Endothelial cell of umbilical vein (primary cell): Measurements from ENCODE around the gene CAMK2D. TPM values are rescaled to one million over a fixed set of nuclear protein-coding genes. Genes with fewer than 3 reads are reported as not detected.

Experiments
- BruUV-seq: library from RNA; stranded (reverse); fragments of 400-500 nt; replicated peaks from 2 replicates; lab custom pipeline; 2021; lab: Mats Ljungman, UMichigan
- CTCF ChIA-PET: fragments of 300-600, 350-600 bp; sonication (Branson Sonifier 250); formaldehyde crosslinking; loops from one replicate; lab custom pipeline; 2021; ENCODE audit warnings: antibody characterized with exemption, inconsistent platforms; lab: Charles Lee
- POLR2A ChIA-PET: fragments of 300-600, 350-600 bp; sonication (Branson Sonifier 250); formaldehyde crosslinking; loops from one replicate; lab custom pipeline; 2021; ENCODE audit warnings: antibody characterized with exemption, inconsistent platforms; lab: Charles Lee
- DNase-seq: peaks from one replicate; pipeline ENCODE4 v3.0.0-alpha.2; 2011; ENCODE audit warnings: low read depth, low spot score
- FAIRE-seq: peaks from 2 replicates; lab custom pipeline; 2011; peaks lifted over from hg19 to GRCh38; lab: Jason Lieb, UNC
- H2AFZ ChIP-seq: 2 replicates; pipeline ENCODE4 v1.6.0; 2012; ENCODE audit warnings: low read depth, low read length, control low read depth, inconsistent platforms
- H3K27ac ChIP-seq: 2 replicates; pipeline ENCODE4 v1.5.1; 2011; ENCODE audit warnings: low read depth, mild to moderate bottlenecking, control low read depth, low read length, moderate library complexity; ENCODE audit not compliant: insufficient read depth
- H3K27me3 ChIP-seq, 2 experiments: 2 replicates each; pipeline versions ENCODE4 v1.6.0 to v1.6.1; 2011; ENCODE audit warnings: low read length in 2 of 2, mixed read lengths in 1 of 2; ENCODE audit not compliant: control insufficient read depth in 2 of 2, insufficient read depth in 2 of 2
- H3K36me3 ChIP-seq, 2 experiments: 2 replicates in 1 of 2; 3 replicates in 1 of 2; pipeline ENCODE4 v1.5.1; 2011; ENCODE audit warnings: low read length in 2 of 2, mild to moderate bottlenecking in 1 of 2, moderate library complexity in 1 of 2; ENCODE audit not compliant: control insufficient read depth in 2 of 2, insufficient read depth in 2 of 2; ENCODE audit errors: extremely low read depth in 1 of 2
- H3K4me1 ChIP-seq: 3 replicates; pipeline ENCODE4 v1.5.1; 2011; ENCODE audit warnings: mild to moderate bottlenecking, low read length; ENCODE audit not compliant: control insufficient read depth, insufficient read depth; ENCODE audit errors: extremely low read depth
- H3K4me2 ChIP-seq: 2 replicates; pipeline ENCODE4 v1.6.1; 2011; ENCODE audit warnings: low read length, control low read depth, mixed read lengths; ENCODE audit not compliant: insufficient read depth
- H3K4me3 ChIP-seq, 3 experiments: fragments of 200-600 bp in 1 of 3; sonication (generic), shearing (Covaris generic) in 1 of 3; replicated peaks in 1 of 3; 2 replicates each; pipeline ENCODE4 v1.5.1; 2011 to 2016; ENCODE audit warnings: control low read depth in 3 of 3, low read length in 3 of 3, mild to moderate bottlenecking in 2 of 3, inconsistent platforms in 1 of 3, low read depth in 1 of 3, moderate library complexity in 1 of 3; ENCODE audit not compliant: insufficient read depth in 1 of 3
- H3K79me2 ChIP-seq: 2 replicates; pipeline ENCODE4 v1.6.0; 2012; ENCODE audit warnings: low read length, inconsistent platforms; ENCODE audit not compliant: control insufficient read depth, insufficient read depth
- H3K9ac ChIP-seq: replicated peaks from 2 replicates; pipeline ENCODE3; 2011; ENCODE audit warnings: low read length, control low read depth; ENCODE audit not compliant: insufficient read depth; ENCODE audit errors: extremely low read depth
- H3K9me1 ChIP-seq: replicated peaks from 3 replicates; pipeline ENCODE4 v1.6.0; 2011; ENCODE audit warnings: mild to moderate bottlenecking, low read length; ENCODE audit not compliant: control insufficient read depth, insufficient read depth; ENCODE audit errors: extremely low read depth
- H3K9me3 ChIP-seq: replicated peaks from 2 replicates; pipeline ENCODE4 v1.5.1; 2012; ENCODE audit warnings: low read length, inconsistent platforms; ENCODE audit not compliant: control insufficient read depth, insufficient read depth
- H4K20me1 ChIP-seq: replicated peaks from 2 replicates; pipeline ENCODE3; 2011; ENCODE audit warnings: mild to moderate bottlenecking, low read length; ENCODE audit not compliant: control insufficient read depth, insufficient read depth; ENCODE audit errors: extremely low read depth
- CTCF ChIP-seq, 2 donors: IDR thresholded peaks; 1 replicate in 1 of 2; 2 replicates in 1 of 2; pipeline ENCODE4 v1.5.1; 2011; ENCODE audit warnings: low read length in 2 of 2, mild to moderate bottlenecking in 2 of 2, moderate library complexity in 2 of 2, control low read depth in 1 of 2, inconsistent platforms in 1 of 2, low read depth in 1 of 2; ENCODE audit not compliant: insufficient read depth in 1 of 2; ENCODE audit errors: extremely low read depth in 1 of 2
- EZH2 ChIP-seq: IDR thresholded peaks from 2 replicates; pipeline ENCODE4 v1.6.1; 2012; ENCODE audit warnings: borderline replicate concordance, low read depth, mild to moderate bottlenecking, moderate library complexity, low read length, inconsistent platforms; ENCODE audit not compliant: severe bottlenecking
- FOS ChIP-seq: IDR thresholded peaks from 2 replicates; pipeline ENCODE4 v1.6.1; 2011; ENCODE audit warnings: mild to moderate bottlenecking, low read length, moderate library complexity, borderline replicate concordance; ENCODE audit not compliant: insufficient read depth
- GATA2 ChIP-seq: IDR thresholded peaks from 2 replicates; pipeline ENCODE4 v1.7.0; 2011; ENCODE audit warnings: low read depth, mild to moderate bottlenecking, moderate library complexity, mixed read lengths, low read length; ENCODE audit not compliant: insufficient read length, insufficient read depth
- JUN ChIP-seq: IDR thresholded peaks from 2 replicates; pipeline ENCODE4 v1.6.1; 2011; ENCODE audit warnings: borderline replicate concordance, low read depth; ENCODE audit not compliant: insufficient read length, insufficient read depth
- MAX ChIP-seq: IDR thresholded peaks from 2 replicates; pipeline ENCODE4 v1.6.1; 2011; ENCODE audit not compliant: insufficient read depth, insufficient read length
- MYC ChIP-seq: IDR thresholded peaks from one replicate; pipeline ENCODE4 v1.6.1; 2011; ENCODE audit warnings: mild to moderate bottlenecking, low read depth, low read length
- POLR2A ChIP-seq: IDR thresholded peaks from 2 replicates; pipeline ENCODE4 v1.6.1; 2012; ENCODE audit warnings: low read depth, mild to moderate bottlenecking, control low read depth, low read length
- POLR2AphosphoS5 ChIP-seq: IDR thresholded peaks from 2 replicates; pipeline ENCODE4 v1.6.1; 2012; ENCODE audit warnings: low read depth, mild to moderate bottlenecking, control low read depth, low read length, moderate library complexity; ENCODE audit not compliant: insufficient read depth
- dilution Hi-C: fragments of 300-500 bp; cut with MboI; formaldehyde crosslinking; loops from one replicate; pipeline ENCODE4 v1.15.0; 2019; ENCODE audit warnings: low sequenced_read_pairs; ENCODE audit not compliant: extremely low pct_ligation_motif_present
- intact Hi-C: fragments of 100-400 bp; cut with micrococcal nuclease; formaldehyde crosslinking; loops from one replicate; pipeline ENCODE4 v1.10.0; 2022
- polyA plus RNA-seq, 4 experiments: library from polyadenylated mRNA; depleted of rRNA in 3 of 4; stranded (reverse) in 3 of 4; unstranded in 1 of 4; fragments of >200 nt; gene quantifications; 2 replicates each; pipeline versions ENCODE4 v1.2.1 to v1.2.3, GENCODE V29; 2011 to 2012; ENCODE audit warnings: missing spikeins in 1 of 4
- total RNA-seq: library from RNA; stranded (reverse); gene quantifications from 2 replicates; pipeline ENCODE4 v1.2.3, GENCODE V29; 2021

The CAMK2D gene
- total and polyA plus RNA-seq, 2 donors (not counting 3 experiments of a cell fraction or from before 2014, with no cell fraction given): 10.4 to 30.7 TPM

- peaks cover 17% of the 10 kb centered on the region for H3K4me1 ChIP-seq
- BruUV-seq: no TSS peak
- intact Hi-C loops: no loop called here
These were observed 288.7 kb downstream of the CAMK2D start for GRCh38 chr4:113472864-113473263.

More at GRCh38 chr4:113472864-113473263, 288.7 kb downstream of the CAMK2D start:
- Histone ChIP-seq H3K4me2 (no peak overlapping the region), H3K36me3 (no peaks in the 10 kb centered on the region), H3K9ac (no peak overlapping the region), H3K27ac (no peak overlapping the region), H2AFZ (no peak overlapping the region), H3K79me2 (no peaks in the 10 kb centered on the region), H4K20me1 (no peaks in the 10 kb centered on the region), H3K27me3 (no peaks in the 10 kb centered on the region), H3K4me3 (no peak overlapping the region), H3K9me1 (no peaks in the 10 kb centered on the region), H3K9me3 (peaks cover 5% of the 10 kb centered on the region)
- TF ChIP-seq POLR2A: no peak
- TF ChIP-seq FOS: no peak
- TF ChIP-seq JUN: no peak
- TF ChIP-seq CTCF (IDR thresholded peaks at IDR 0.05; ENCODE audit: extremely low read depth in 1 of 2, insufficient read depth in 1 of 2, low read depth in 1 of 2, low read length in 2 of 2): no peak
- TF ChIP-seq GATA2: no peak
- no peak for TF ChIP-seq MYC
- no peak for TF ChIP-seq MAX
- no peak for TF ChIP-seq POLR2AphosphoS5
- TF ChIP-seq EZH2: no peak
- CTCF ChIA-PET: no interaction called here
- DNase-seq (no peak), FAIRE-seq (no peak)
- POLR2A ChIA-PET: no interaction called here
- dilution Hi-C loops: no loop called here
